ENCODE measurements around the gene DGKH. TPM values are rescaled to one million over a fixed set of nuclear protein-coding genes. Genes with fewer than 3 reads are reported as not detected.

The DGKH gene
- total RNA-seq, 1 experiment from 2014 or later, result 9.2 TPM

DNA sequence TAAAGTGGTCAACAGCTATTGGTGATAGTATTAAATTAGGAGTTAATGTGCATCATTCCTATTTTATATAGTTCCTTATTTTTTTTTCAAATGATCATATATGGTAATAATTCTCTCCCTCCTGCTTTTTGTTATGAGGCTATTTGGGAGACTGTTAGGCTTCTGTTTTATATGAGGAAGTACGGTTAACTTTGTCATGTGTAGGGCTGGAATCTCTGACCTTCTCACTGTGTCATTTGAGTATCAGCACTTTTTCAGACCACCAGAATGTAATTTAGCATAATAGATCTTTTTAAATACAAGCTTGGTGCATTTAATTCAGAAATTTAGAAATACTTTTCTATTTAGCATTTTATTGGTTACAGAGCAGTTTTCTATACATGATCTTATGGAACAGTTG, 7.7 kb downstream of the DGKH start:
- ATAC-seq (no peak), DNase-seq (ENCODE audit: low read depth, low spot score) (no peak)
- intact Hi-C loops (cut with micrococcal nuclease), result no loop called here
- H2AFZ ChIP-seq (ENCODE audit: low read depth, low read length, poor library complexity, severe bottlenecking), result no peak overlapping the region
- no peaks in the 10 kb centered on the region; the same call in 1 of the 2 replicates for H3K79me2 ChIP-seq (ENCODE audit: insufficient read depth, low read length)
- H3K27me3 ChIP-seq (ENCODE audit: insufficient read depth, low read length), result no peaks in the 10 kb centered on the region
- ChIA-PET CTCF (no interaction called here), POLR2A (no interaction called here), RAD21 (ENCODE audit: low non-redundant PET in 1 of 2, low total read pairs in 2 of 2, uncharacterized antibody in 2 of 2, unreplicated experiment in 2 of 2) (no interaction called here)
- no peak overlapping the region for H3K9ac ChIP-seq (ENCODE audit: low read length)
- no peaks in the 10 kb centered on the region for H3K9me2 ChIP-seq (ENCODE audit: insufficient read depth)
- no peak overlapping the region for H3K4me3 ChIP-seq (replicated peaks in 1 of 2; ENCODE audit: low read depth in 1 of 2, low read length in 2 of 2)
- no peaks in the 10 kb centered on the region; a peak in 1 of 4 replicates for H3K9me3 ChIP-seq (ENCODE audit: control insufficient read depth in 1 of 2, insufficient read depth in 1 of 2, low read depth in 1 of 2, low read length in 2 of 2)
- BruUV-seq (replicated peaks), result no TSS peak
- no peak overlapping the region for H3K4me2 ChIP-seq (ENCODE audit: low read length)
- TF ChIP-seq TCF7L2 (IDR thresholded peaks at IDR 0.05; ENCODE audit: borderline replicate concordance, extremely low read depth, insufficient read depth, insufficient read length), result no peak
- TF ChIP-seq SIN3A (IDR thresholded peaks at IDR 0.05; ENCODE audit: low read depth), result no peak
- TF ChIP-seq SRF (IDR thresholded peaks at IDR 0.05; ENCODE audit: low read depth), result no peak
- no peak overlapping the region for H3K27ac ChIP-seq (ENCODE audit: low read depth, low read length)
- no peaks in the 10 kb centered on the region for H4K20me1 ChIP-seq (ENCODE audit: insufficient read depth)
- H3K4me1 ChIP-seq (ENCODE audit: control insufficient read depth in 1 of 2, insufficient read depth in 2 of 2, low read length in 2 of 2), result no peaks in the 10 kb centered on the region
- H3K36me3 ChIP-seq (ENCODE audit: control insufficient read depth in 1 of 2, insufficient read depth in 2 of 2, low read length in 2 of 2), result peaks cover 0 to 5% of the 10 kb centered on the region in 2 experiments; a peak in 1 of 4 replicates

DNA sequence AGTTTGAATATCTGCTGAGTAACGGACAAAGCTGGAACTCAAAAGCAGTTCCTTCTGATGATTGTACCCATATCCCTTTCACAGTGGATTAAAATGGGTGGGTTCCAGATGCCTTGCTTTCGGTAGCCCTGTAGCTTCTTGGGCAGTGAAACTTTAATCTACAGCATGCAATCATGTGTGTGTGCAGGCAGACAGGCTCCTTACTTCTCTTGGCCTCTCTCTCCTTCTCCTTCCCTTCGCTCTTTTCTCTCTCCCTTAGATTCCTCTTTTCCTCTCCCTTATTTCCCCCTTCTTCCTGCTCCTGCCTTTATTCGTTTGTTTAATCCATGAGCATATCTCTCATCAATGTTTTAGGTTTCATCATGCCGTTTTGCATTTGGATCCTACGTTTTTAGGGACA, 8.1 kb downstream of the DGKH start:
- no peak for DNase-seq (ENCODE audit: low read depth, low spot score)
- H3K9me3 ChIP-seq (ENCODE audit: control insufficient read depth in 1 of 2, insufficient read depth in 1 of 2, low read depth in 1 of 2, low read length in 2 of 2), result no peaks in the 10 kb centered on the region; a peak in 1 of 4 replicates
- no peak for ATAC-seq
- H3K9ac ChIP-seq (ENCODE audit: low read length), result no peak overlapping the region
- H3K36me3 ChIP-seq (ENCODE audit: control insufficient read depth in 1 of 2, insufficient read depth in 2 of 2, low read length in 2 of 2), result peaks cover 0 to 5% of the 10 kb centered on the region in 2 experiments; a peak in 1 of 4 replicates
- no TSS peak for BruUV-seq (replicated peaks)
- no peaks in the 10 kb centered on the region for H3K4me1 ChIP-seq (ENCODE audit: control insufficient read depth in 1 of 2, insufficient read depth in 2 of 2, low read length in 2 of 2)
- CTCF ChIA-PET, result no interaction called here
- no peak overlapping the region for H3K4me2 ChIP-seq (ENCODE audit: low read length)
- intact Hi-C loops (cut with micrococcal nuclease), result no loop called here
- RAD21 ChIA-PET (ENCODE audit: low non-redundant PET in 1 of 2, low total read pairs in 2 of 2, uncharacterized antibody in 2 of 2, unreplicated experiment in 2 of 2), result no interaction called here
- H2AFZ ChIP-seq (ENCODE audit: low read depth, low read length, poor library complexity, severe bottlenecking), result no peak overlapping the region
- no peak overlapping the region for H3K27ac ChIP-seq (ENCODE audit: low read depth, low read length)
- no peaks in the 10 kb centered on the region; the same call in 1 of the 2 replicates for H3K79me2 ChIP-seq (ENCODE audit: insufficient read depth, low read length)
- no peak overlapping the region for H3K4me3 ChIP-seq (replicated peaks in 1 of 2; ENCODE audit: low read depth in 1 of 2, low read length in 2 of 2)
- no peaks in the 10 kb centered on the region for H4K20me1 ChIP-seq (ENCODE audit: insufficient read depth)
- TF ChIP-seq ZNF274 (IDR thresholded peaks at IDR 0.05; ENCODE audit: low read depth, low read length) (no peak), FOSL1 (IDR thresholded peaks at IDR 0.05; ENCODE audit: low read depth) (no peak), YY1 (IDR thresholded peaks at IDR 0.05; ENCODE audit: extremely low read depth, insufficient replicate concordance, low read depth, low read length) (no peak), EZH2phosphoT487 (IDR thresholded peaks at IDR 0.05; ENCODE audit: borderline replicate concordance) (no peak), POLR2A (IDR thresholded peaks at IDR 0.05; ENCODE audit: borderline replicate concordance, extremely low read depth, insufficient read depth, insufficient read length) (no peak), ZFX (IDR thresholded peaks at IDR 0.05) (no peak), EZH2 (IDR thresholded peaks at IDR 0.05) (no peak), SRF (IDR thresholded peaks at IDR 0.05; ENCODE audit: low read depth) (no peak), POLR2AphosphoS5 (IDR thresholded peaks at IDR 0.05; ENCODE audit: low read depth, low read length) (no peak), RAD21 (IDR thresholded peaks at IDR 0.05; ENCODE audit: low read depth) (no peak), JUND (IDR thresholded peaks at IDR 0.05) (no peak), ELF1 (IDR thresholded peaks at IDR 0.05; ENCODE audit: borderline replicate concordance, low read depth) (no peak)
- TF ChIP-seq, protein P1, sequence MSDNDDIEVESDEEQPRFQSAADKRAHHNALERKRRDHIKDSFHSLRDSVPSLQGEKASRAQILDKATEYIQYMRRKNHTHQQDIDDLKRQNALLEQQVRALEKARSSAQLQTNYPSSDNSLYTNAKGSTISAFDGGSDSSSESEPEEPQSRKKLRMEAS (IDR thresholded peaks at IDR 0.05), result no peak
- TF ChIP-seq, protein P2, sequence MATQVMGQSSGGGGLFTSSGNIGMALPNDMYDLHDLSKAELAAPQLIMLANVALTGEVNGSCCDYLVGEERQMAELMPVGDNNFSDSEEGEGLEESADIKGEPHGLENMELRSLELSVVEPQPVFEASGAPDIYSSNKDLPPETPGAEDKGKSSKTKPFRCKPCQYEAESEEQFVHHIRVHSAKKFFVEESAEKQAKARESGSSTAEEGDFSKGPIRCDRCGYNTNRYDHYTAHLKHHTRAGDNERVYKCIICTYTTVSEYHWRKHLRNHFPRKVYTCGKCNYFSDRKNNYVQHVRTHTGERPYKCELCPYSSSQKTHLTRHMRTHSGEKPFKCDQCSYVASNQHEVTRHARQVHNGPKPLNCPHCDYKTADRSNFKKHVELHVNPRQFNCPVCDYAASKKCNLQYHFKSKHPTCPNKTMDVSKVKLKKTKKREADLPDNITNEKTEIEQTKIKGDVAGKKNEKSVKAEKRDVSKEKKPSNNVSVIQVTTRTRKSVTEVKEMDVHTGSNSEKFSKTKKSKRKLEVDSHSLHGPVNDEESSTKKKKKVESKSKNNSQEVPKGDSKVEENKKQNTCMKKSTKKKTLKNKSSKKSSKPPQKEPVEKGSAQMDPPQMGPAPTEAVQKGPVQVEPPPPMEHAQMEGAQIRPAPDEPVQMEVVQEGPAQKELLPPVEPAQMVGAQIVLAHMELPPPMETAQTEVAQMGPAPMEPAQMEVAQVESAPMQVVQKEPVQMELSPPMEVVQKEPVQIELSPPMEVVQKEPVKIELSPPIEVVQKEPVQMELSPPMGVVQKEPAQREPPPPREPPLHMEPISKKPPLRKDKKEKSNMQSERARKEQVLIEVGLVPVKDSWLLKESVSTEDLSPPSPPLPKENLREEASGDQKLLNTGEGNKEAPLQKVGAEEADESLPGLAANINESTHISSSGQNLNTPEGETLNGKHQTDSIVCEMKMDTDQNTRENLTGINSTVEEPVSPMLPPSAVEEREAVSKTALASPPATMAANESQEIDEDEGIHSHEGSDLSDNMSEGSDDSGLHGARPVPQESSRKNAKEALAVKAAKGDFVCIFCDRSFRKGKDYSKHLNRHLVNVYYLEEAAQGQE (IDR thresholded peaks at IDR 0.05; ENCODE audit: low read depth), result no peak
- TF ChIP-seq, protein P3, sequence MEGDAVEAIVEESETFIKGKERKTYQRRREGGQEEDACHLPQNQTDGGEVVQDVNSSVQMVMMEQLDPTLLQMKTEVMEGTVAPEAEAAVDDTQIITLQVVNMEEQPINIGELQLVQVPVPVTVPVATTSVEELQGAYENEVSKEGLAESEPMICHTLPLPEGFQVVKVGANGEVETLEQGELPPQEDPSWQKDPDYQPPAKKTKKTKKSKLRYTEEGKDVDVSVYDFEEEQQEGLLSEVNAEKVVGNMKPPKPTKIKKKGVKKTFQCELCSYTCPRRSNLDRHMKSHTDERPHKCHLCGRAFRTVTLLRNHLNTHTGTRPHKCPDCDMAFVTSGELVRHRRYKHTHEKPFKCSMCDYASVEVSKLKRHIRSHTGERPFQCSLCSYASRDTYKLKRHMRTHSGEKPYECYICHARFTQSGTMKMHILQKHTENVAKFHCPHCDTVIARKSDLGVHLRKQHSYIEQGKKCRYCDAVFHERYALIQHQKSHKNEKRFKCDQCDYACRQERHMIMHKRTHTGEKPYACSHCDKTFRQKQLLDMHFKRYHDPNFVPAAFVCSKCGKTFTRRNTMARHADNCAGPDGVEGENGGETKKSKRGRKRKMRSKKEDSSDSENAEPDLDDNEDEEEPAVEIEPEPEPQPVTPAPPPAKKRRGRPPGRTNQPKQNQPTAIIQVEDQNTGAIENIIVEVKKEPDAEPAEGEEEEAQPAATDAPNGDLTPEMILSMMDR (IDR thresholded peaks at IDR 0.05 in 2 of 3, conservative IDR thresholded peaks at IDR 0.05 in 1 of 3; ENCODE audit: borderline replicate concordance in 1 of 3, insufficient read depth in 1 of 3, low read depth in 2 of 3, low read length in 2 of 3), result no peak
- POLR2A ChIA-PET, result no interaction called here
- no peaks in the 10 kb centered on the region for H3K9me2 ChIP-seq (ENCODE audit: insufficient read depth)
- no peaks in the 10 kb centered on the region for H3K27me3 ChIP-seq (ENCODE audit: insufficient read depth, low read length)

Data from HCT116 (cell line).